Heart left ventricle (tissue), 16 donors: ENCODE data around the gene FGF16. TPM values are rescaled to one million over a fixed set of nuclear protein-coding genes. Genes with fewer than 3 reads are reported as not detected.

Source experiments
- ATAC-seq, 4 donors: fragments of 200-7000 bp; cut with Tn5 transposase; one replicate each; pipeline ENCODE4 v1.9.1; 2020 to 2022; ENCODE audit warnings: moderate library complexity in 4 of 4, mild to moderate bottlenecking in 3 of 4, moderate number of reproducible peaks in 1 of 4
- DNase-seq, 5 donors: peaks; one replicate each; pipeline ENCODE4 v3.0.0-alpha.2; 2020
- H3K27ac ChIP-seq, 12 donors: fragments of 200-600 bp; sonication (generic) in 4 of 12; one replicate each; pipeline versions ENCODE4 v1.5.0 to v1.8.0; 2016 to 2022; ENCODE audit warnings: mild to moderate bottlenecking in 2 of 12
- H3K27me3 ChIP-seq, 9 donors: fragments of 200-600 bp; sonication (generic) in 2 of 9; one replicate each; pipeline versions ENCODE4 v1.5.1 to v1.8.0; 2016 to 2022; ENCODE audit warnings: mild to moderate bottlenecking in 3 of 9
- H3K36me3 ChIP-seq, 9 donors: fragments of 200-600 bp; sonication (generic) in 2 of 9; one replicate each; pipeline versions ENCODE4 v1.5.0 to v1.8.0; 2018 to 2022; ENCODE audit warnings: mild to moderate bottlenecking in 2 of 9
- H3K4me1 ChIP-seq, 12 donors: fragments of 200-600 bp; sonication (generic) in 4 of 12; one replicate each; pipeline versions ENCODE4 v1.5.0 to v1.8.0; 2016 to 2022; ENCODE audit warnings: mild to moderate bottlenecking in 3 of 12
- H3K4me3 ChIP-seq, 12 donors: fragments of 200-600 bp; sonication (generic) in 4 of 12; one replicate each; pipeline versions ENCODE4 v1.5.0 to v1.8.0; 2017 to 2022; ENCODE audit warnings: mild to moderate bottlenecking in 9 of 12, moderate library complexity in 4 of 12
- H3K9me3 ChIP-seq, 12 donors: fragments of 200-600 bp; sonication (generic) in 4 of 12; one replicate each; pipeline versions ENCODE4 v1.5.0 to v1.8.0; 2016 to 2022; ENCODE audit warnings: mild to moderate bottlenecking in 1 of 12
- POLR2A ChIP-seq, 2 donors: fragments of 450-650 bp; IDR thresholded peaks; one replicate each; pipeline ENCODE4 v1.6.1; 2017; ENCODE audit warnings: antibody characterized with exemption in 2 of 2, mild to moderate bottlenecking in 2 of 2, moderate library complexity in 2 of 2
- WGBS, 4 donors: extraction: QIAGEN DNeasy Blood & Tissue Kit in 2 of 4; methylation state at CpG; one replicate each; pipeline versions ENCODE4 v1.1.5 to v1.1.7; 2013 to 2018; 5-methylcytosine and 5-hydroxymethylcytosine counted together
- intact Hi-C, 10 donors: fragments of 100-400 bp; cut with DNase I; formaldehyde crosslinking; loops; one replicate each; pipeline versions ENCODE4 v1.11.1 to v1.14.2; 2022
- polyA plus RNA-seq, 2 donors: library from polyadenylated mRNA; stranded (reverse); fragments of 200-250 nt; gene quantifications; one replicate each; pipeline ENCODE4 v1.2.3, GENCODE V29; 2013
- total RNA-seq, 9 donors: library from RNA; depleted of rRNA in 2 of 9; stranded (reverse); fragments of >200 nt in 2 of 9; fragmentation: NEBNext Ultra II Directional in 3 of 9; extraction: Animal tissue kit (Norgen Biotek cat#: 25700) in 3 of 9; gene quantifications; one replicate each; pipeline versions ENCODE4 v1.1.0 to v1.2.4, GENCODE V29; 2016 to 2023
- TF ChIP-seq, protein P1 (sequence below), 12 donors: fragments of 200-600 bp; sonication (generic) in 4 of 12; IDR thresholded peaks; one replicate each; pipeline versions ENCODE4 v1.5.0 to v1.8.0; 2018 to 2022; ENCODE audit warnings: antibody characterized with exemption in 12 of 12, mild to moderate bottlenecking in 5 of 12
- donor health status: ischemic (EF 13 %, LVEDD 7.1; RV severe dilation, severe dysfunction).
- donor health status: healthy with polysubstance abuse.
- donor health status: DM: no; HTN: yes; CAD: no.
- donor health status: DM: no; HTN: no; CAD: no.
- donor health status: ischemic (EF 25% LVEDD 6.9; RV normal size, moderate dysfunction).
- donor health status: ischemic (EF 25% LVEDD 5.7; RV mildly dilated, moderate dysfunction).
- donor health status: healthy.
- donor health status: DM: yes; HTN: yes; CAD: no.
- donor health status: ischemic (EF 35%, LVEDD 5.7; RV mildly dilated, moderate dysfunction).
- donor health status: nonischemic (EF 11% LVEDD 7.7; RV severe dilation, severe dysfunction).
- donor health status: DM: yes; HTN: yes; CAD: no.
- donor health status: PGD.
- donor health status: ischemic (EF 29% LVEDD 5.4; RV normal size, mild dysfunction).
- donor health status: nonischemic (EF 23%, LVEDD 6.1; RV moderate dilation, normal function).

FGF16 gene
- total and polyA plus RNA-seq, 11 donors, result 0.06 to 0.54 (median 0.22) TPM; not detected in 5

DNA sequence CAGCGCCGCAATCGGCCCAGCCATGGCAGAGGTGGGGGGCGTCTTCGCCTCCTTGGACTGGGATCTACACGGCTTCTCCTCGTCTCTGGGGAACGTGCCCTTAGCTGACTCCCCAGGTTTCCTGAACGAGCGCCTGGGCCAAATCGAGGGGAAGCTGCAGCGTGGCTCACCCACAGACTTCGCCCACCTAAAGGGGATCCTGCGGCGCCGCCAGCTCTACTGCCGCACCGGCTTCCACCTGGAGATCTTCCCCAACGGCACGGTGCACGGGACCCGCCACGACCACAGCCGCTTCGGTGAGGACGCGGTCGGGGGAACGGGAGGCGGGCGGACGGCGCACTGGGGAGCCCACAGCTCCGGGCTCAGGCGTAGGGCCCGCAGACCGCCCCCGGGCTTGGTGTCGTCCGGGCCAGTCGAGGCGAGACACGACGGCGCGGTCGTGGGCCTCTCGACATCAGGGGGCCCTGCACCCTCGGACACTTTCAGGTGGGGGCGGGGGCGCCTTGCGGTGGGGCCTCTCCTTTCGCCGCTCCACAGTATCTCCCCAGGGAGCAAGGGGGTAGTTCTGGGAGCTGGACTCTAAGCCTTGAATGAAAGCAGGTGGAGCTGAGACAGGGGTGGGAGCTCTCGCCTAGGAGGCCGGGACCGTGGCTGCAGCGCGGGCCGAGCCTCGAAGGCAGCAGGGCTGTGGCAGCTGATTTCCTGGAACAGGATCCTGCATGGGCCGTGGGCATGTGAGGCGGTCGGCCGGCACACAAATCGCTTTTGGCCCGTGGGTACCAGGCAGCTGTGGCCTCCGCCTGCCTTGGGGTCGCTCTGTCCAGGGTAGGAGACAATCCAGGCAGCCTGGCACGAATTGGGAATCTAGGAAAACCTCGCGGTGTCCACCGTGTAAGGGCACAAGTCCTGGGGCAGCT is 722 bp downstream of the FGF16 start:
- intact Hi-C loops, result loop anchor here in 3 of 10 donors (10.0 kb wide), 2 partner anchors 147 to 447 kb away; partner anchors contain the start of genes COX7B (in 1 of the 3) and MAGT1 (in 1 of the 3)
- Histone ChIP-seq H3K36me3 (no peaks in the 10 kb centered on the region), H3K4me1 (peaks cover 0 to 12% (median 0%) of the 10 kb centered on the region in 12 donors), H3K27ac (no peak overlapping the region), H3K9me3 (no peaks in the 10 kb centered on the region), H3K4me3 (peak overlapping the region in 10 of 12 donors; percentile 6 to 58 (median 46)), H3K27me3 (peaks cover 0 to 27% (median 0%) of the 10 kb centered on the region in 9 donors)
- TF ChIP-seq, protein P1, sequence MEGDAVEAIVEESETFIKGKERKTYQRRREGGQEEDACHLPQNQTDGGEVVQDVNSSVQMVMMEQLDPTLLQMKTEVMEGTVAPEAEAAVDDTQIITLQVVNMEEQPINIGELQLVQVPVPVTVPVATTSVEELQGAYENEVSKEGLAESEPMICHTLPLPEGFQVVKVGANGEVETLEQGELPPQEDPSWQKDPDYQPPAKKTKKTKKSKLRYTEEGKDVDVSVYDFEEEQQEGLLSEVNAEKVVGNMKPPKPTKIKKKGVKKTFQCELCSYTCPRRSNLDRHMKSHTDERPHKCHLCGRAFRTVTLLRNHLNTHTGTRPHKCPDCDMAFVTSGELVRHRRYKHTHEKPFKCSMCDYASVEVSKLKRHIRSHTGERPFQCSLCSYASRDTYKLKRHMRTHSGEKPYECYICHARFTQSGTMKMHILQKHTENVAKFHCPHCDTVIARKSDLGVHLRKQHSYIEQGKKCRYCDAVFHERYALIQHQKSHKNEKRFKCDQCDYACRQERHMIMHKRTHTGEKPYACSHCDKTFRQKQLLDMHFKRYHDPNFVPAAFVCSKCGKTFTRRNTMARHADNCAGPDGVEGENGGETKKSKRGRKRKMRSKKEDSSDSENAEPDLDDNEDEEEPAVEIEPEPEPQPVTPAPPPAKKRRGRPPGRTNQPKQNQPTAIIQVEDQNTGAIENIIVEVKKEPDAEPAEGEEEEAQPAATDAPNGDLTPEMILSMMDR (IDR thresholded peaks at IDR 0.05), result no peak
- no peak for TF ChIP-seq POLR2A (IDR thresholded peaks at IDR 0.05)
- no peak for DNase-seq
- ATAC-seq, result no peak
- WGBS, 4 donors, result 38 to 66% (median 48%) methylated on average over 58 to 73 of the region's 73 CpGs

DNA sequence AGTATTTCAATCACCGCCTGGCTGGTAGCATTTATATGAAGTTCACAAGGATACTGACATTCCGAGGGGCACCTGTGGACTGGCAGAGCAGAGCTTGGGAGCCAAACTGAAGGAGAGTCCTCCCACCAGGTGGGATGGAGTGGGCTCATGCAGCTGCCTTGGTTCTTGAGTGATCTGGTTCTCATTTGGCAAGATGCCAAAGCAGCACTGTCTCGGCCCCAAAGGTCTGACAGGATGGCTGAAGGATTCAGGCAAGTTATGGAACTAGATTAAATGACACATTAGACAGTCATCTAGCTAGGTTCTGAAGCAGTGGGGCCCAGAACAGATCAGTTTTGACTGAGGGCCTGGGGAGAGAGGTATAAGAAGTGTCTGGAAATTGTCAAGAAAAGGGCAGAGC is 3.2 kb downstream of the FGF16 start:
- WGBS, 4 donors, result 63 to 88% (median 78%) methylated on average over 3 of the region's 3 CpGs
- DNase-seq, result no peak
- no peak for ATAC-seq
- intact Hi-C loops, result no loop called here
- peaks cover 0 to 12% (median 0%) of the 10 kb centered on the region in 12 donors for H3K4me1 ChIP-seq
- TF ChIP-seq POLR2A (IDR thresholded peaks at IDR 0.05), result no peak
- TF ChIP-seq, protein P1 (IDR thresholded peaks at IDR 0.05), result no peak
- no peaks in the 10 kb centered on the region for H3K36me3 ChIP-seq
- H3K4me3 ChIP-seq, result no peak overlapping the region
- H3K9me3 ChIP-seq, result no peaks in the 10 kb centered on the region
- H3K27me3 ChIP-seq, result peaks cover 0 to 23% (median 0%) of the 10 kb centered on the region in 9 donors
- peak overlapping the region in 2 of 12 donors; percentile 14 to 18 for H3K27ac ChIP-seq

DNA sequence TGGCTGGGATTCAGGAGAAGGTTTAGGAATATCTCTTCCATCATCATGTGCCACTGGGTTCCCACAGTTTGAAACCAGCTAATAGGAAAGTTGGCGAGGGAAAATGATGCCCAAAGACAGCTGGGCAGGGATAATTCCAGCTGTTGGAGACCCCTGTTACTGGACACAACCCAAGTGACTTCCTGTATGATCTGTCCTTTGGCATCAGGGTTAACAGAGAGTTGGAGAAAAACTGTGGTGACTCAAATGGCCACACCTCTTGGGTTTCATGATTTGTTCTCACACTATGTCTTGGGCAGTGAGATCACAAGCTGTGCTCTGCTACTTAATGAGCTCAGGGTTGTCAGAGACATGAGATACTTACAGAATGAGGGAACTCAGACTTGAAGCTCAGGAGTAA is 3.8 kb downstream of the FGF16 start:
- WGBS, 4 donors, result 33 to 83% (median 57%) methylated on average over 1 of the region's 1 CpG
- Histone ChIP-seq H3K27ac (peak overlapping the region in 1 of 12 donors; percentile 18), H3K4me3 (no peak overlapping the region), H3K4me1 (peaks cover 0 to 12% (median 0%) of the 10 kb centered on the region in 12 donors), H3K9me3 (no peaks in the 10 kb centered on the region), H3K36me3 (no peaks in the 10 kb centered on the region), H3K27me3 (peaks cover 0 to 18% (median 0%) of the 10 kb centered on the region in 9 donors)
- ATAC-seq, result peak in 3 of 4 donors; percentile 25 to 67 (median 60)
- no peak for DNase-seq
- TF ChIP-seq, protein P1 (IDR thresholded peaks at IDR 0.05), result no peak
- TF ChIP-seq POLR2A (IDR thresholded peaks at IDR 0.05), result no peak
- intact Hi-C loops, result no loop called here

DNA sequence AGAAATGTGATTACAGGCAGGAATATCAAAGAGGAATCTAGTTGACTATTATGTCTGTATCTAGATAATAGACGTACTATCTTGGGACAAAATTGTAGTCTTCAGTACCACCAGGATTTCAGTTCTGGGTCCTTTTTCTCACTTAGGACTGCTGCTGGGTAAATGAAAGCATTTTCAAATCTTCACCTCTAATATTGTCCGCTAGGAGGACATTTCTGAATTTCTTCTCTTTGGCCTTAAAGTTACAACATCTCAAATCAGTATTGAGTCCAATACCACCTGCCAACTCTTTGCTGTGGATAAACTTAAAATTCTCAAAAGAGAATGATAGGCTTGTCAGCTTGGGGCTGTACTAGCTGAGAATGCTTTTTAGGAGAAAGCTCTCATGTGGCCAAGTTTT is 6.0 kb downstream of the FGF16 start:
- ATAC-seq (no peak), DNase-seq (no peak)
- 69 to 96% (median 79%) methylated on average over 2 of the region's 2 CpGs for WGBS, 4 donors
- H3K9me3 ChIP-seq, result no peaks in the 10 kb centered on the region
- H3K27ac ChIP-seq, result no peak overlapping the region
- no peaks in the 10 kb centered on the region for H3K27me3 ChIP-seq
- intact Hi-C loops, result no loop called here
- peaks cover 0 to 4% (median 0%) of the 10 kb centered on the region in 12 donors for H3K4me1 ChIP-seq
- H3K36me3 ChIP-seq, result no peaks in the 10 kb centered on the region
- TF ChIP-seq POLR2A (IDR thresholded peaks at IDR 0.05), result no peak
- TF ChIP-seq, protein P1 (IDR thresholded peaks at IDR 0.05), result no peak
- H3K4me3 ChIP-seq, result no peak overlapping the region
